Central memory CD8-positive, alpha-beta T cell (primary cell): ENCODE results near the gene FHIT.
A peak's percentile ranks its signal among the peaks of the same experiment; 100 is the strongest.

Source experiments
- ATAC-seq: fragments of 150-1000 bp; cut with Tn5 transposase; replicated peaks from 2 replicates; pipeline ENCODE4 v1.10.0; 2022; ENCODE audit warnings: mild to moderate bottlenecking, moderate FRiP score, moderate number of reproducible peaks; ENCODE audit not compliant: poor library complexity, severe bottlenecking; ENCODE audit errors: extremely low read depth
- DNase-seq, 2 donors: peaks; one replicate each; pipeline ENCODE4 v3.0.0; 2021; ENCODE audit warnings: low spot score in 2 of 2
- H3K27ac Mint-ChIP-seq: one replicate; pipeline ENCODE4 v1.8.0; 2022; ENCODE audit warnings: low read depth, mild to moderate bottlenecking, moderate library complexity, mixed read lengths
- H3K27me3 Mint-ChIP-seq: one replicate; pipeline ENCODE4 v1.8.0; 2022; ENCODE audit warnings: mixed read lengths
- H3K36me3 Mint-ChIP-seq: one replicate; pipeline ENCODE4 v1.8.0; 2022; ENCODE audit warnings: mild to moderate bottlenecking, moderate library complexity, mixed read lengths; ENCODE audit not compliant: insufficient read depth
- H3K4me1 Mint-ChIP-seq: one replicate; pipeline ENCODE4 v1.8.0; 2022; ENCODE audit warnings: mixed read lengths
- H3K4me3 Mint-ChIP-seq: one replicate; pipeline ENCODE4 v1.8.0; 2022; ENCODE audit warnings: mild to moderate bottlenecking, moderate library complexity, mixed read lengths
- H3K9me3 Mint-ChIP-seq: one replicate; pipeline ENCODE4 v1.8.0; 2022; ENCODE audit warnings: mixed read lengths

The FHIT gene

GRCh38 chr3:60024400-60024799 is 1226.9 kb downstream of the FHIT start:
- Mint-ChIP-seq H3K27ac (no peak overlapping the region), H3K9me3 (no peaks in the 10 kb centered on the region), H3K4me1 (peaks cover 21% of the 10 kb centered on the region), H3K36me3 (no peaks in the 10 kb centered on the region), H3K4me3 (no peak overlapping the region), H3K27me3 (no peaks in the 10 kb centered on the region)
- DNase-seq = no peak
- no peak for ATAC-seq

GRCh38 chr3:60023189-60023588 is 1228.1 kb downstream of the FHIT start:
- H3K9me3 Mint-ChIP-seq = peaks cover 3% of the 10 kb centered on the region
- DNase-seq = no peak
- H3K4me1 Mint-ChIP-seq = peaks cover 28% of the 10 kb centered on the region
- H3K4me3 Mint-ChIP-seq = no peak overlapping the region
- no peak overlapping the region for H3K27ac Mint-ChIP-seq
- no peaks in the 10 kb centered on the region for H3K27me3 Mint-ChIP-seq
- ATAC-seq = no peak
- peaks cover 2% of the 10 kb centered on the region for H3K36me3 Mint-ChIP-seq

DNA sequence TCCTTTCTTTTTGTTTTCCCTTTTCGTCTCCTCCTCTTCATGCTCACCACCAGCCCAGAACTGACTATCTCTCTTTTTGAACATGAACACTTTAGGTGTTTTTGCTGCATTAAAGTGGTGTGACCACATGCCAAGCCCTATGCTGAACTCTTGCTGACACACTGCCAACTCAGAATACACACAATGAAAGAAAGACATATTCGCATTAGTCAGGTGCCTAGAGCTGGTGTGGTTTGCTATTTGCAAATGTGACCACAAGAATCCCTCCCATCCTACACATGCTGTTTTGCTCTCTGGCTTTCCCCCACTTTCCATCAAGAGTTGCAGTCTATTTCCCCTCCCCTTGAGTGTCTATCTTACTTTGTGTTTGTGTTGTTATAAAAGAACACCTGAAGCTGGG is 1233.6 kb downstream of the FHIT start:
- ATAC-seq (peak; percentile 96), DNase-seq (peak in 1 of 2 donors; percentile 63)
- peaks cover 6% of the 10 kb centered on the region for H3K36me3 Mint-ChIP-seq
- peak overlapping the region; percentile 56 for H3K4me3 Mint-ChIP-seq
- H3K27ac Mint-ChIP-seq = peak overlapping the region; percentile 93
- no peaks in the 10 kb centered on the region for H3K27me3 Mint-ChIP-seq
- H3K4me1 Mint-ChIP-seq = peaks cover 38% of the 10 kb centered on the region
- H3K9me3 Mint-ChIP-seq = peaks cover 8% of the 10 kb centered on the region

DNA sequence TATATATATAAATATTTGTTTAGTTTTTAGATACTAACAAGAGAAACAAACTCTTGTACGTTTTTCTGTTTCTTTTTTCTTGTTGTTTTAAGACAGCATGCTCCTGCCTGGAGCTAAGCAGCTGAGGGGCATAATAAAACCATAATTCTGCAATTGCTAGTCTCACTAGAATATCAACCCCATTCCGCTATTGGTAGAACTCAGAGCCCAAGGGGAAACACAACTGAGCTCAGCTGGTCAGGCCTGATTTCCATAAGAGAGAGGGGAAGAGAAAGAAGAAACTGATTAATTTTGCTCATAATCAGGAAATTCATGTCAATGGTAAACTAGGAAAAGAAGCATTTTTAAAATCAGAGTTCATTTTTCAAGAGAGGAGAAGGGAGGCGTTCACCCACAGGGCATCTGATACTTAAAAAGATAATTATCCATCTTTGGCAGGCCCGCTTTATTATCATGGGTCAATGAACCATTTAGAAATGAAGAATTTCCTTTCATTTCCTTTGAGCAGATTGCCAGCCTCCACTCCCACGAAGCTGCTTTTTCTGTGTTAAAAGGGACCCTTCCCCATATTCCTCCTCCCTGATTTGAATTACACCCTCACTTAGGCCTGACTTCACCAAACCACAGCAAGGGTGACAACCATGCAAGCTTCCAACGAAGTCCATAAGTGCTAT is 1236.1 kb downstream of the FHIT start:
- DNase-seq = no peak
- H3K27ac Mint-ChIP-seq = peak overlapping the region; percentile 35
- no peak overlapping the region for H3K4me3 Mint-ChIP-seq
- H3K36me3 Mint-ChIP-seq = peaks cover 6% of the 10 kb centered on the region
- H3K4me1 Mint-ChIP-seq = peaks cover 57% of the 10 kb centered on the region
- H3K27me3 Mint-ChIP-seq = no peaks in the 10 kb centered on the region
- ATAC-seq = no peak
- H3K9me3 Mint-ChIP-seq = peaks cover 8% of the 10 kb centered on the region

DNA sequence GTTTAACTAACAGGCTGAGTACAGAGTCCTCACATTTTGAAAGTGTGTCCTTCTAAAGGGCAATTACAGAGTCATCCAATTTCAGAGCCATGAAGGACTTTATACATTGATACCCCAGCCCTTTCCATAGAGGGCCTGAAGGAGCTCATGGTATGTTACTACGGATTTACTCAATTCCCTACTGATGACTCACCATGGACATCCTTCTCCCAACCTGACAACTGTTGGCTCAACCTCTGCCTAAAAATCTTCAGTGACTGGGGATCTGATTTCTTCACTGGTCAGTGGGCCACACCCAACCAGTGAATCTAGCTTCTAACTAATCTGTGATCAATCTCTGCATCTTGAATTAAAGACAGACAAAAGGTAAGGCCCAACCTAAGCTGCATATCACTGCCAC is 1238.0 kb downstream of the FHIT start:
- Mint-ChIP-seq H3K4me3 (no peak overlapping the region), H3K27ac (no peak overlapping the region), H3K9me3 (peaks cover 6% of the 10 kb centered on the region), H3K27me3 (no peaks in the 10 kb centered on the region), H3K4me1 (peaks cover 68% of the 10 kb centered on the region), H3K36me3 (peaks cover 5% of the 10 kb centered on the region)
- no peak for DNase-seq
- ATAC-seq = no peak

DNA sequence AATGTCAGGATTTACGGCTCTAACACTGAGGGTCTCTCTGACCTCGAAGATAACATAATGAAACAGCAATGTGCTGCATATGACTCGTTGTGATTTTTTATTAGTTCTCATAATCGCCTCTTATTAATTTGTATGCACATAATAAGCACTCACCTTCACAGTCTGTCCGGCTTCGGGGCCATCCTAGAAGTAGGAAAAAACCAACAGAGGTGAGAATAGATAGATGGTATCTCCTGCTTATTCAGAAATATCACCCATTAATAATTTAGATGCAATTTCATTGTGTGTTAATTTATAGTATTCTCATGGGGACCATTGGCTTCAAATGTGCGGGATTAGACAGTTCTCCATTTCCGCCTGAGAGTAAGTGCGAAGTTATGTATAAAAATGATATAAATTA is 1240.0 kb downstream of the FHIT start:
- Mint-ChIP-seq H3K9me3 (no peaks in the 10 kb centered on the region), H3K27me3 (no peaks in the 10 kb centered on the region), H3K36me3 (no peaks in the 10 kb centered on the region), H3K4me1 (peaks cover 62% of the 10 kb centered on the region), H3K27ac (peak overlapping the region; percentile 94), H3K4me3 (peak overlapping the region; percentile 76)
- no peak for DNase-seq
- ATAC-seq = no peak

DNA sequence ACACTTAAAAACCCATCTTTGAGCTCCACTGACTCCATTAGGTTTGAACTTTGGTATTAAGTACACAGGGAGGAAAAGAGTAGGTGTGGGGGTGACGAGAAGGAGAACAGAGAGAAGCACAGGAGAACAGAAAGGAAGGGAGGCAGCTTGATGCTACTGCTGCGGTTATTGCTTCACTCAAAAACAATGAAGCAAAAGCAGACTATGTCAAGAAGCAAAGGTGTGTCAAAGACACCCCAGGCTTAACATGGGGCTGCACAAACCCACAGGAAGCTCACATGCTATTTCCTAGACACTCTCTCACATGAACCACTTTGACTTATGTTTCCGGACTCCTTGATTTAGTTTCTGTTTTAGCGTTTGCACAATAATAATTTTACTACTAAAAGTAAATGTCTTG is 1240.5 kb downstream of the FHIT start:
- Mint-ChIP-seq H3K36me3 (no peaks in the 10 kb centered on the region), H3K4me3 (peak overlapping the region; percentile 76), H3K4me1 (peaks cover 63% of the 10 kb centered on the region), H3K9me3 (no peaks in the 10 kb centered on the region), H3K27me3 (no peaks in the 10 kb centered on the region), H3K27ac (peak overlapping the region; percentile 94)
- ATAC-seq (peak; percentile 100), DNase-seq (peak; percentile 16 to 67)

- Mint-ChIP-seq H3K9me3 (no peaks in the 10 kb centered on the region), H3K4me1 (peaks cover 65% of the 10 kb centered on the region)
- ATAC-seq = no peak
Measured at GRCh38 chr3:60009931-60010478, 1241.2 kb downstream of the FHIT start.

DNA sequence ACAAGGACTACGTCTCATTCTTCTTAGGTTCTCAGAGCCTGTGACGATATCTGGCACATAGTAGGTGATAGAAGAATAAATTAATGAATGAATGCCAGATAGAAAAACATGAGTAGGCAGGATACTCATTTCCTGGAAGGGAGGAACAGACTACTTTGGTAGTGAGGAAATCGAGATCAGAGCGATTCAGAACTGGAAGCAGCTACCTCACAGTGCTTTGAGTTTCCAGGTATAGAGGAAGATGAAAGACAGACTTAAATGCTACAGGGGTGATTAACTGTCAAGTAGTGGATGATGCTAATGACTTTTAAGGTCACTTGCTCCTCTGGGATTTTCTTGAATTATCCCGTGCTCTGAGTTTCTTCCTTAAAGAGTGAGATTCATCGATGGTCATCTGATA is 1249.9 kb downstream of the FHIT start:
- Mint-ChIP-seq H3K4me3 (no peak overlapping the region), H3K4me1 (peaks cover 18% of the 10 kb centered on the region)

More at GRCh38 chr3:60009931-60010478, 1241.2 kb downstream of the FHIT start:
- H3K4me3 Mint-ChIP-seq = peak overlapping the region; percentile 76
- DNase-seq = no peak
- H3K27me3 Mint-ChIP-seq = no peaks in the 10 kb centered on the region
- peaks cover 1% of the 10 kb centered on the region for H3K36me3 Mint-ChIP-seq
- H3K27ac Mint-ChIP-seq = peak overlapping the region; percentile 94

GRCh38 chr3:60000311-60001105 is 1250.7 kb downstream of the FHIT start:
- H3K4me1 Mint-ChIP-seq = peaks cover 20% of the 10 kb centered on the region
- no peak overlapping the region for H3K27ac Mint-ChIP-seq
- no peak for DNase-seq
- H3K4me3 Mint-ChIP-seq = no peak overlapping the region
- no peaks in the 10 kb centered on the region for H3K9me3 Mint-ChIP-seq
- H3K36me3 Mint-ChIP-seq = peaks cover 8% of the 10 kb centered on the region
- no peak for ATAC-seq
- no peaks in the 10 kb centered on the region for H3K27me3 Mint-ChIP-seq

More for the DNA sequence above, 1249.9 kb downstream of the FHIT start:
- Mint-ChIP-seq H3K9me3 (no peaks in the 10 kb centered on the region), H3K27ac (no peak overlapping the region), H3K27me3 (no peaks in the 10 kb centered on the region), H3K36me3 (peaks cover 8% of the 10 kb centered on the region)
- DNase-seq (no peak), ATAC-seq (no peak)

- H3K4me3 Mint-ChIP-seq = no peak overlapping the region
- no peaks in the 10 kb centered on the region for H3K27me3 Mint-ChIP-seq
- DNase-seq = no peak
- H3K4me1 Mint-ChIP-seq = peaks cover 13% of the 10 kb centered on the region
- no peak for ATAC-seq
- H3K36me3 Mint-ChIP-seq = peaks cover 3% of the 10 kb centered on the region
- no peaks in the 10 kb centered on the region for H3K9me3 Mint-ChIP-seq
- no peak overlapping the region for H3K27ac Mint-ChIP-seq
Measured at GRCh38 chr3:59998058-59998457, 1253.2 kb downstream of the FHIT start.

DNA sequence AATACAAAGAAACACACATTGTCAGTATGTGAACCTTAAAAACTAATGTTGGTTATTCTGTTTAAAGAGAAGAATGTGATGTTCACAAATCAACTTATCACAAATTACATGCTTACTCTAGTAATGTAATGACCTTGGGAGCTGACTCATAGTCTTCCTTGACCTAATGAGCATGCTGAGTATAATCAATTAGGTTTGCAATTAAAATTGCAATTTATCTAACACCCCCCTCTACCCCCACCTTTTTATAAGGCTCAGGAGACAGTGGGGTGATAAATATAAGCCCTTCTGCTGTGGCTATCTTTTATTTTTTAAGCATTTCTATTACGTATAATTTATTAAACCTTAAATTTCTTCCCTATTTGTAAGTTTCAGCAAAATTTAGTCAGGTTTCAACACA is 1253.7 kb downstream of the FHIT start:
- Mint-ChIP-seq H3K4me3 (no peak overlapping the region), H3K9me3 (no peaks in the 10 kb centered on the region), H3K27me3 (no peaks in the 10 kb centered on the region), H3K36me3 (peaks cover 3% of the 10 kb centered on the region), H3K27ac (no peak overlapping the region), H3K4me1 (peaks cover 13% of the 10 kb centered on the region)
- ATAC-seq = no peak
- DNase-seq = no peak

DNA sequence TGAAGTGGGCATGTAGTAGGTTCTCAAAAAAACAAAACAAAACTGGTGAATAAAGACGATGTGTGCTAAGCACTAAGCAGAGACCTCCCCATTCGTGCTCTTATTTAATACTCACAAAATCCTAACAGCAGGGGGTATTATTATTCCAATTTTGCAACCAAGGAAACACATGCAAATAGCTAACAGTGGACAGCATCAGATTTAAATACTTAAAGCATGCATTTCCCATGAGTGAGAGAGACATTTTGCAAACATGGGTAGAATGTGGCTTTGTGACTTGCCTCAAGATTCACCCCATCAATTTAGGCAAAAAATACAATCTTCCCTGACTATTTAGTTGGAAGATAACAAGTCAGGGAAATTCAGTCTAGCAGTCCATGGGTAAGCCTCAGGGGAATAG is 1255.2 kb downstream of the FHIT start:
- Mint-ChIP-seq H3K27ac (no peak overlapping the region), H3K9me3 (no peaks in the 10 kb centered on the region), H3K4me3 (no peak overlapping the region), H3K36me3 (no peaks in the 10 kb centered on the region), H3K4me1 (peaks cover 13% of the 10 kb centered on the region), H3K27me3 (no peaks in the 10 kb centered on the region)
- ATAC-seq = no peak
- no peak for DNase-seq
